Neural progenitor cell (in vitro differentiated cells): ENCODE results near the gene ZNF783. TPM values are rescaled to one million over a fixed set of nuclear protein-coding genes. Genes with fewer than 3 reads are reported as not detected.
A peak's percentile ranks its signal among the peaks of the same experiment; 100 is the strongest.

Source experiments
- DNase-seq: peaks from one replicate; pipeline ENCODE4 v3.0.0-alpha.2; 2016; ENCODE audit warnings: low spot score
- H2AFZ ChIP-seq: fragments of 200-600 bp; sonication (generic); replicated peaks from 2 replicates; pipeline ENCODE4 v1.6.1; 2016; ENCODE audit warnings: antibody characterized with exemption
- H3F3A ChIP-seq: fragments of 200-600 bp; sonication (generic); 2 replicates; pipeline ENCODE4 v1.6.1; 2016; ENCODE audit warnings: antibody characterized with exemption, low read depth
- H3K27ac ChIP-seq: fragments of 200-600 bp; sonication (generic); 2 replicates; pipeline ENCODE4 v1.5.1; 2016; ENCODE audit warnings: mild to moderate bottlenecking
- H3K27me3 ChIP-seq: fragments of 200-600 bp; sonication (generic); 2 replicates; pipeline ENCODE4 v1.6.1; 2016; ENCODE audit warnings: mild to moderate bottlenecking, moderate library complexity
- H3K36me3 ChIP-seq: fragments of 200-600 bp; sonication (generic); 2 replicates; pipeline ENCODE4 v1.5.1; 2016
- H3K4me1 ChIP-seq: fragments of 200-600 bp; sonication (generic); 2 replicates; pipeline ENCODE4 v1.6.1; 2016; ENCODE audit warnings: mixed run types
- H3K4me2 ChIP-seq: fragments of 200-600 bp; sonication (generic); 2 replicates; pipeline ENCODE4 v1.6.1; 2016
- H3K4me3 ChIP-seq: fragments of 200-600 bp; sonication (generic); 2 replicates; pipeline ENCODE4 v1.5.1; 2016
- H3K79me2 ChIP-seq: fragments of 200-600 bp; sonication (generic); 2 replicates; pipeline ENCODE4 v1.6.1; 2016; ENCODE audit warnings: low read depth
- H3K9ac ChIP-seq: fragments of 200-600 bp; sonication (generic); 2 replicates; pipeline ENCODE4 v1.6.1; 2016
- H3K9me3 ChIP-seq: fragments of 200-600 bp; sonication (generic); 2 replicates; pipeline ENCODE4 v1.5.1; 2016; ENCODE audit warnings: low read depth
- H4K20me1 ChIP-seq: fragments of 200-600 bp; sonication (generic); 2 replicates; pipeline ENCODE4 v1.6.1; 2016; ENCODE audit warnings: low read depth
- H3K27ac Mint-ChIP-seq: 3 replicates; pipeline ENCODE4 v1.8.0; 2021; ENCODE audit warnings: mixed read lengths
- H3K27me3 Mint-ChIP-seq: 2 replicates; pipeline ENCODE4 v1.8.0; 2022; ENCODE audit warnings: low read depth, mild to moderate bottlenecking, inconsistent platforms, moderate library complexity, mixed read lengths; ENCODE audit not compliant: insufficient read depth
- H3K36me3 Mint-ChIP-seq: 3 replicates; pipeline ENCODE4 v1.8.0; 2021; ENCODE audit warnings: mixed read lengths
- H3K4me1 Mint-ChIP-seq: 3 replicates; pipeline ENCODE4 v1.8.0; 2021; ENCODE audit warnings: mixed read lengths
- H3K4me3 Mint-ChIP-seq: 3 replicates; pipeline ENCODE4 v1.8.0; 2021; ENCODE audit warnings: mild to moderate bottlenecking, moderate library complexity, mixed read lengths
- H3K9me3 Mint-ChIP-seq: 3 replicates; pipeline ENCODE4 v1.8.0; 2020; ENCODE audit warnings: mixed read lengths
- CTCF ChIP-seq: fragments of 200-600 bp; sonication (generic); IDR thresholded peaks from 2 replicates; pipeline ENCODE4 v1.5.1; 2017; ENCODE audit warnings: antibody characterized with exemption, mild to moderate bottlenecking
- EZH2 ChIP-seq: fragments of 200-600 bp; sonication (generic); IDR thresholded peaks from 2 replicates; pipeline ENCODE4 v1.6.1; 2017; ENCODE audit warnings: antibody characterized with exemption, mild to moderate bottlenecking, moderate library complexity
- EZH2phosphoT487 ChIP-seq: fragments of 200-600 bp; sonication (generic); IDR thresholded peaks from 2 replicates; pipeline ENCODE4 v1.6.1; 2017; ENCODE audit warnings: antibody characterized with exemption
- total RNA-seq: library from RNA; depleted of rRNA; stranded (reverse); fragments of >200 nt; gene quantifications from 2 replicates; pipeline ENCODE4 v1.2.3, GENCODE V29; 2015; ENCODE audit warnings: low replicate concordance

ZNF783 gene
- total RNA-seq, 1 donor from 2014 or later, result 5.5 TPM

- Mint-ChIP-seq H3K4me3 (no peak overlapping the region), H3K27ac (no peak overlapping the region), H3K9me3 (no peaks in the 10 kb centered on the region), H3K27me3 (peaks cover 3% of the 10 kb centered on the region), H3K4me1 (no peaks in the 10 kb centered on the region), H3K36me3 (peaks cover 4% of the 10 kb centered on the region)
- H3K27me3 ChIP-seq, result no peaks in the 10 kb centered on the region
- no peak overlapping the region for H3K4me3 ChIP-seq
- no peaks in the 10 kb centered on the region for H4K20me1 ChIP-seq
- TF ChIP-seq EZH2 (no peak), EZH2phosphoT487 (no peak), CTCF (no peak)
- no peak for DNase-seq
- no peaks in the 10 kb centered on the region for H3K36me3 ChIP-seq
- no peaks in the 10 kb centered on the region for H3K79me2 ChIP-seq
- no peak overlapping the region for H3K4me2 ChIP-seq
- H3K4me1 ChIP-seq, result no peaks in the 10 kb centered on the region
- H3F3A ChIP-seq, result no peaks in the 10 kb centered on the region
- H2AFZ ChIP-seq, result no peak overlapping the region
- H3K27ac ChIP-seq, result no peak overlapping the region
- H3K9me3 ChIP-seq, result no peaks in the 10 kb centered on the region
- H3K9ac ChIP-seq, result no peak overlapping the region
Measured at GRCh38 chr7:149291781-149292461, 29.9 kb downstream of the ZNF783 start.

GRCh38 chr7:149292462-149292823 is 30.4 kb downstream of the ZNF783 start:
- Mint-ChIP-seq H3K4me3 (no peak overlapping the region), H3K27me3 (peaks cover 5% of the 10 kb centered on the region), H3K36me3 (peaks cover 4% of the 10 kb centered on the region), H3K27ac (no peak overlapping the region), H3K9me3 (no peaks in the 10 kb centered on the region), H3K4me1 (no peaks in the 10 kb centered on the region)
- Histone ChIP-seq H4K20me1 (no peaks in the 10 kb centered on the region), H3K4me2 (no peak overlapping the region), H3K9ac (no peak overlapping the region), H3K36me3 (no peaks in the 10 kb centered on the region), H3K9me3 (no peaks in the 10 kb centered on the region), H3F3A (no peaks in the 10 kb centered on the region), H3K4me1 (no peaks in the 10 kb centered on the region), H3K27ac (no peak overlapping the region), H3K79me2 (no peaks in the 10 kb centered on the region), H3K4me3 (no peak overlapping the region), H2AFZ (no peak overlapping the region), H3K27me3 (no peaks in the 10 kb centered on the region)
- DNase-seq, result peak; percentile 20
- TF ChIP-seq EZH2phosphoT487 (no peak), EZH2 (no peak), CTCF (no peak)

- no peak overlapping the region for H3K27ac Mint-ChIP-seq
- no peak overlapping the region for H2AFZ ChIP-seq
- no peak overlapping the region for H3K4me2 ChIP-seq
- H3F3A ChIP-seq, result no peaks in the 10 kb centered on the region
- H3K4me1 Mint-ChIP-seq, result no peaks in the 10 kb centered on the region
- H3K9ac ChIP-seq, result no peak overlapping the region
- no peaks in the 10 kb centered on the region for H3K79me2 ChIP-seq
- H3K9me3 Mint-ChIP-seq, result no peaks in the 10 kb centered on the region
- no peaks in the 10 kb centered on the region for H3K9me3 ChIP-seq
- no peak overlapping the region for H3K4me3 Mint-ChIP-seq
- no peak for DNase-seq
- H3K27ac ChIP-seq, result no peak overlapping the region
- peaks cover 4% of the 10 kb centered on the region for H3K36me3 Mint-ChIP-seq
- no peaks in the 10 kb centered on the region for H3K4me1 ChIP-seq
- H3K27me3 ChIP-seq, result no peaks in the 10 kb centered on the region
- no peaks in the 10 kb centered on the region for H3K36me3 ChIP-seq
- no peak overlapping the region for H3K4me3 ChIP-seq
- no peaks in the 10 kb centered on the region for H4K20me1 ChIP-seq
- peaks cover 5% of the 10 kb centered on the region for H3K27me3 Mint-ChIP-seq
- TF ChIP-seq EZH2, result no peak
- TF ChIP-seq EZH2phosphoT487, result no peak
- no peak for TF ChIP-seq CTCF
Measured at GRCh38 chr7:149293338-149293737, 31.3 kb downstream of the ZNF783 start.
